C1 segment of cervical spinal cord (tissue), 14 donors: ENCODE measurements around the gene BGN.

Experiments
- DNase-seq, 14 donors: peaks; one replicate each; lab custom pipeline; 2025; lab: John Stamatoyannopoulos, UW

Gene BGN

GRCh38 chrX:153482376-153483015 lies 12.3 kb upstream of the BGN start:
- DNase-seq = no peak

- DNase-seq = no peak
Measured at GRCh38 chrX:153485396-153486080, 9.2 kb upstream of the BGN start.

- DNase-seq = no peak
Measured at GRCh38 chrX:153486171-153486570, 8.6 kb upstream of the BGN start.

- DNase-seq = no peak
Measured at GRCh38 chrX:153487590-153488071, 7.1 kb upstream of the BGN start.

- no peak for DNase-seq
Measured at GRCh38 chrX:153488231-153488914, 6.4 kb upstream of the BGN start.

- DNase-seq = no peak
Measured at GRCh38 chrX:153490217-153490930, 4.4 kb upstream of the BGN start.

GRCh38 chrX:153491351-153491914 lies 3.3 kb upstream of the BGN start:
- DNase-seq = no peak

- no peak for DNase-seq
Measured at GRCh38 chrX:153491918-153492317, 2.9 kb upstream of the BGN start.

- no peak for DNase-seq
Measured at GRCh38 chrX:153492543-153492942, 2.2 kb upstream of the BGN start.

GRCh38 chrX:153493085-153493484 lies 1.7 kb upstream of the BGN start:
- DNase-seq = no peak

- no peak for DNase-seq
Measured at GRCh38 chrX:153494061-153494460, 719 bp upstream of the BGN start.

GRCh38 chrX:153495362-153495751 lies 577 bp downstream of the BGN start:
- peak in 5 of 14 donors; percentile 7 to 54 (median 23) for DNase-seq

GRCh38 chrX:153495903-153496589 lies 1.3 kb downstream of the BGN start:
- DNase-seq = no peak

- DNase-seq = no peak
Measured at GRCh38 chrX:153496590-153496959, 1.8 kb downstream of the BGN start.

- DNase-seq = no peak
Measured at GRCh38 chrX:153498453-153498852, 3.7 kb downstream of the BGN start.

- peak in 1 of 14 donors; percentile 48 for DNase-seq
Measured at GRCh38 chrX:153499341-153499740, 4.6 kb downstream of the BGN start.

GRCh38 chrX:153499876-153500275 lies 5.1 kb downstream of the BGN start:
- DNase-seq = peak in 13 of 14 donors; percentile 3 to 70 (median 21)

GRCh38 chrX:153500676-153501280 lies 6.0 kb downstream of the BGN start:
- no peak for DNase-seq

- DNase-seq = peak in 6 of 14 donors; percentile 4 to 73 (median 15)
Measured at GRCh38 chrX:153501530-153501929, 6.8 kb downstream of the BGN start.

- DNase-seq = peak in 1 of 14 donors; percentile 40
Measured at GRCh38 chrX:153502131-153502530, 7.4 kb downstream of the BGN start.

- DNase-seq = no peak
Measured at GRCh38 chrX:153502796-153503195, 8.0 kb downstream of the BGN start.
